H1 (cell line): ENCODE results near the gene CCT5. TPM values are rescaled to one million over a fixed set of nuclear protein-coding genes. Genes with fewer than 3 reads are reported as not detected.

Experiments
- KDM4A ChIP-seq: IDR thresholded peaks from one replicate; pipeline ENCODE4 v1.7.1; 2012; ENCODE audit warnings: low read depth, mild to moderate bottlenecking, moderate library complexity, low read length, inconsistent platforms; ENCODE audit not compliant: severe bottlenecking
- POLR2A ChIP-seq, 2 experiments: IDR thresholded peaks; 1 replicate in 1 of 2; 2 replicates in 1 of 2; pipeline ENCODE4 v1.6.1; 2011; ENCODE audit warnings: low read depth in 2 of 2, low read length in 2 of 2, mild to moderate bottlenecking in 2 of 2; ENCODE audit errors: control extremely low read depth in 1 of 2
- SIN3A ChIP-seq, 2 experiments: IDR thresholded peaks in 1 of 2; conservative IDR thresholded peaks in 1 of 2; 2 replicates each; pipeline ENCODE4 v1.6.1; 2011 to 2012; ENCODE audit warnings: low read length in 2 of 2, improper control_type of control experiment in 1 of 2, low read depth in 1 of 2, mild to moderate bottlenecking in 1 of 2
- SUZ12 ChIP-seq: fragments of 200-600 bp; sonication (generic); IDR thresholded peaks from 2 replicates; pipeline ENCODE4 v1.6.1; 2012; ENCODE audit warnings: mild to moderate bottlenecking, inconsistent platforms, low read length, moderate library complexity, mixed read lengths
- polyA plus RNA-seq, 7 experiments: library from polyadenylated mRNA; depleted of rRNA in 3 of 7; stranded (reverse) in 5 of 7; unstranded in 2 of 7; fragments of >200 nt in 5 of 7; fragments of 200-250 nt in 2 of 7; gene quantifications; 1 replicate in 5 of 7; 2 replicates in 1 of 7; 4 replicates in 1 of 7; pipeline versions ENCODE4 v1.2.1 to v1.2.3, GENCODE V29; 2011 to 2013; ENCODE audit warnings: missing spikeins in 2 of 7, mixed read lengths in 2 of 7
- total RNA-seq: library from RNA; stranded (reverse); fragmentation: NEBNext Ultra II Directional; extraction: Animal tissue kit (Norgen Biotek cat#: 25700); gene quantifications from 2 replicates; pipeline ENCODE4 v1.2.1, GENCODE V29; 2021
- TF ChIP-seq, protein P1 (sequence below), 3 experiments: IDR thresholded peaks; 1 replicate in 2 of 3; 2 replicates in 1 of 3; pipeline versions ENCODE4 v1.5.1 to v1.6.1; 2011; ENCODE audit warnings: low read length in 3 of 3, mild to moderate bottlenecking in 3 of 3, inconsistent platforms in 2 of 3, low read depth in 1 of 3, moderate library complexity in 1 of 3; ENCODE audit not compliant: insufficient read depth in 1 of 3; ENCODE audit errors: control extremely low read depth in 1 of 3

Gene CCT5
- total and polyA plus RNA-seq, 2 of the 8 experiments (the other 6 are each of a cell fraction or from before 2014, with no cell fraction given) = 425 to 549 TPM

- TF ChIP-seq, protein P1, sequence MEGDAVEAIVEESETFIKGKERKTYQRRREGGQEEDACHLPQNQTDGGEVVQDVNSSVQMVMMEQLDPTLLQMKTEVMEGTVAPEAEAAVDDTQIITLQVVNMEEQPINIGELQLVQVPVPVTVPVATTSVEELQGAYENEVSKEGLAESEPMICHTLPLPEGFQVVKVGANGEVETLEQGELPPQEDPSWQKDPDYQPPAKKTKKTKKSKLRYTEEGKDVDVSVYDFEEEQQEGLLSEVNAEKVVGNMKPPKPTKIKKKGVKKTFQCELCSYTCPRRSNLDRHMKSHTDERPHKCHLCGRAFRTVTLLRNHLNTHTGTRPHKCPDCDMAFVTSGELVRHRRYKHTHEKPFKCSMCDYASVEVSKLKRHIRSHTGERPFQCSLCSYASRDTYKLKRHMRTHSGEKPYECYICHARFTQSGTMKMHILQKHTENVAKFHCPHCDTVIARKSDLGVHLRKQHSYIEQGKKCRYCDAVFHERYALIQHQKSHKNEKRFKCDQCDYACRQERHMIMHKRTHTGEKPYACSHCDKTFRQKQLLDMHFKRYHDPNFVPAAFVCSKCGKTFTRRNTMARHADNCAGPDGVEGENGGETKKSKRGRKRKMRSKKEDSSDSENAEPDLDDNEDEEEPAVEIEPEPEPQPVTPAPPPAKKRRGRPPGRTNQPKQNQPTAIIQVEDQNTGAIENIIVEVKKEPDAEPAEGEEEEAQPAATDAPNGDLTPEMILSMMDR (IDR thresholded peaks at IDR 0.05; ENCODE audit: control extremely low read depth in 1 of 3, insufficient read depth in 1 of 3, low read depth in 1 of 3, low read length in 3 of 3) = no peak
- TF ChIP-seq POLR2A (IDR thresholded peaks at IDR 0.05; ENCODE audit: control extremely low read depth in 1 of 2, low read depth in 2 of 2, low read length in 2 of 2) = no peak
- TF ChIP-seq KDM4A = no peak
- no peak for TF ChIP-seq SUZ12
- no peak for TF ChIP-seq SIN3A (conservative IDR thresholded peaks at IDR 0.05 in 1 of 2, IDR thresholded peaks at IDR 0.05 in 1 of 2; ENCODE audit: low read depth in 1 of 2, low read length in 2 of 2)
Observed at GRCh38 chr5:10289991-10290390, 39.9 kb downstream of the CCT5 start (continued).
